AG04450 (cell line): ENCODE data around the gene PPDPF. TPM values are rescaled to one million over a fixed set of nuclear protein-coding genes. Genes with fewer than 3 reads are reported as not detected.
"Not testable (repeated sequence)": the region's sequence is repeated elsewhere in the genome, so short reads cannot be mapped to it uniquely, and the experiment has no call there.

Experiments
- CTCF ChIA-PET: fragments of 300-600, 350-600 bp; formaldehyde crosslinking; extraction: SDS; loops from one replicate; lab custom pipeline; 2022; ENCODE audit warnings: antibody characterized with exemption, inconsistent platforms; lab: Charles Lee
- POLR2A ChIA-PET: fragments of 350-600 bp; formaldehyde crosslinking; extraction: SDS; loops from one replicate; lab custom pipeline; 2021; ENCODE audit warnings: antibody characterized with exemption, inconsistent platforms; lab: Yijun Ruan, JAX
- DNase-seq: peaks from one replicate; pipeline ENCODE4 v3.0.0-alpha.2; 2011; ENCODE audit warnings: low read depth, low spot score
- H3K27ac ChIP-seq: one replicate; pipeline ENCODE4 v1.5.1; 2012; ENCODE audit warnings: low read depth, low read length, control low read depth
- H3K27me3 ChIP-seq: one replicate; pipeline ENCODE4 v1.6.0; 2012; ENCODE audit warnings: low read length; ENCODE audit not compliant: control insufficient read depth, insufficient read depth
- H3K4me3 ChIP-seq: 2 replicates; pipeline ENCODE4 v1.5.1; 2011; ENCODE audit warnings: mild to moderate bottlenecking, low read depth, low read length, control low read depth
- H3K9me3 ChIP-seq: 2 replicates; pipeline ENCODE4 v1.5.1; 2012; ENCODE audit warnings: low read length; ENCODE audit not compliant: control insufficient read depth, insufficient read depth
- polyA plus RNA-seq: library from polyadenylated mRNA; depleted of rRNA; stranded (reverse); fragments of >200 nt; gene quantifications from 2 replicates; pipeline ENCODE4 v1.2.3, GENCODE V29; 2011
- TF ChIP-seq, protein P1 (sequence below): IDR thresholded peaks from 2 replicates; pipeline ENCODE4 v1.5.1; 2011; ENCODE audit warnings: low read depth, low read length, control low read depth, inconsistent platforms

Gene PPDPF
- polyA plus RNA-seq, 1 experiment = 13.5 TPM

DNA sequence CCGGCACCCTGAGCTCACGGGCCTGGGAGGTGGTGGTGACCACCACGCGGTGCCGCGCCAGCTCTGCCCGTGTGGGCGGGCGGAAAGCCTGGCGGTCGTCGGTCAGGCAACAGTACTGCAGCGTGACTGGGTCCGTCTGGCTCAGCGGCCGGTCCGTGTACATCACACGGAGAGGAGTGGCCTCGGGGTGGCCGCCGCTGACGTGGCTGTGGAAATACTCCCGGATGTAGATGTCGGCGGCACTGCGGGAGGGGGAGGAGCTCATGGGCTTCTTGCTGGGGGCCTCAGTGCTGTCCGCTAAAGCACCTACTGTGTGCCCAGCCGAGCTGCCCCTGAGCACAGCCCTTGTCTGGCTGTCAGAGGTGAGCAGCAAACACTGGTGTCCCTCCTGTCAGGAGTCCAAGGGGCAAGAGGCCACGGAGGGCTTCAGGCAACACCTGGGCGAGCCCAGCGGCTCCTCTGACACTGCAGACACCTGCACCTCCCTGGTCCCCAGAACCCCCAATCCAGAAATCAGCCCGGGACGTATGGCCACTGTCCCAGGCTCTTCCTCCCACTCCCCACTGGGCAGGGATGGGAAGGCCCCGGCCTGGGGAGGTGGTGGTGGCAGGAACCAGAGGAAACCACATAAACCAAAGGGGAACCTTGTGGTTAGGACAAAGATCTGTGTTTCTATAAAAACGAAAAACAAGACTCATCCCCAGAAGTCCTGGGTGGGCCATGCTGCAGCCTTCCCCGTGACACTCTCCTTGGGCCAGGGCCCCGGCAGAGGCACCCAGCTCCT is 47.0 kb downstream of the PPDPF start:
- TF ChIP-seq, protein P1, sequence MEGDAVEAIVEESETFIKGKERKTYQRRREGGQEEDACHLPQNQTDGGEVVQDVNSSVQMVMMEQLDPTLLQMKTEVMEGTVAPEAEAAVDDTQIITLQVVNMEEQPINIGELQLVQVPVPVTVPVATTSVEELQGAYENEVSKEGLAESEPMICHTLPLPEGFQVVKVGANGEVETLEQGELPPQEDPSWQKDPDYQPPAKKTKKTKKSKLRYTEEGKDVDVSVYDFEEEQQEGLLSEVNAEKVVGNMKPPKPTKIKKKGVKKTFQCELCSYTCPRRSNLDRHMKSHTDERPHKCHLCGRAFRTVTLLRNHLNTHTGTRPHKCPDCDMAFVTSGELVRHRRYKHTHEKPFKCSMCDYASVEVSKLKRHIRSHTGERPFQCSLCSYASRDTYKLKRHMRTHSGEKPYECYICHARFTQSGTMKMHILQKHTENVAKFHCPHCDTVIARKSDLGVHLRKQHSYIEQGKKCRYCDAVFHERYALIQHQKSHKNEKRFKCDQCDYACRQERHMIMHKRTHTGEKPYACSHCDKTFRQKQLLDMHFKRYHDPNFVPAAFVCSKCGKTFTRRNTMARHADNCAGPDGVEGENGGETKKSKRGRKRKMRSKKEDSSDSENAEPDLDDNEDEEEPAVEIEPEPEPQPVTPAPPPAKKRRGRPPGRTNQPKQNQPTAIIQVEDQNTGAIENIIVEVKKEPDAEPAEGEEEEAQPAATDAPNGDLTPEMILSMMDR = no peak
- Histone ChIP-seq H3K27me3 (no peaks in the 10 kb centered on the region), H3K9me3 (no peaks in the 10 kb centered on the region; the same call in 1 of the 2 replicates), H3K27ac (no peak overlapping the region), H3K4me3 (no peak overlapping the region)
- CTCF ChIA-PET = no interaction called here
- no peak for DNase-seq
- POLR2A ChIA-PET = no interaction called here

DNA sequence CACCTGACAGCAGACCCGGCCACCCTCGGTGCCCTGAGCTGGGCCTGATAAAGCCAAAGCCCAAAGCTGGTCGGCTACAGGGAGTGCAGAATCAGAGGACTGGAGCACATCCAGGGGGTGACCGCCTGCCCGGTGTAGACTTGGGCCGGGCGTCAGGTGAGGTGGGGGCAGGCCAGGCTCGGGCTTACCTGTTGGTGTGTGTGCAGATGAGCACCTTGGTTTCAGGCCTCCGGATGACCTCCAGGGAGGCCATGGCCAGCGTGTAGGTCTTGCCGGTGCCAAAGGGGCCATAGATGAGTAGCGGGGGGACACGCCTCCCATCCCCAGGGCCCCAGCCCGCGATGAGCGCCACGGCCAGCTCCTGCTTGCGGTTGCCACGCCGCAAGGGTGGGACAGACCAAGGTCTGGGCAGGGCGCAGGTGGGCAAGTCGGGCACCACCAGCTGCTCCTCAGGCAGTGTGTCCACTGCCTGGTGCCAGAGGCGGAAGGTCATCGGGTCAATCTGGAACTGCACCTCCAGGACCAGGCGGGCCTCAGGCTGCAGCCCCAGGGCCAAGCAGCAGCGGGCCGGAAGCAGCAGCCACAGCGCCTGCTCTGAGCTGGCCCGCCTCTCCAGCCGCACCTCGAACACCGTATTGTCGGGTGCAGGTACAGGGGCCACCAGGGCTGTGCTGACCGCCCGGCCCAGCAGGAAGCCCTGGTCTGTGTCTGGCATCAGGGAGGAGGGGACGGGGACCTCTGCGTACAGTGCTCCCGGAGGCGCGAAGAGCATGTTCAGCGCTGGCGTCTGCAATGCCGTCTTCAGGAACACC is 47.8 kb downstream of the PPDPF start:
- POLR2A ChIA-PET = no interaction called here
- no peaks in the 10 kb centered on the region for H3K27me3 ChIP-seq
- no peak overlapping the region for H3K27ac ChIP-seq
- no peak overlapping the region for H3K4me3 ChIP-seq
- DNase-seq = no peak
- TF ChIP-seq, protein P1 = no peak
- H3K9me3 ChIP-seq = no peaks in the 10 kb centered on the region; the same call in 1 of the 2 replicates
- CTCF ChIA-PET = no interaction called here

DNA sequence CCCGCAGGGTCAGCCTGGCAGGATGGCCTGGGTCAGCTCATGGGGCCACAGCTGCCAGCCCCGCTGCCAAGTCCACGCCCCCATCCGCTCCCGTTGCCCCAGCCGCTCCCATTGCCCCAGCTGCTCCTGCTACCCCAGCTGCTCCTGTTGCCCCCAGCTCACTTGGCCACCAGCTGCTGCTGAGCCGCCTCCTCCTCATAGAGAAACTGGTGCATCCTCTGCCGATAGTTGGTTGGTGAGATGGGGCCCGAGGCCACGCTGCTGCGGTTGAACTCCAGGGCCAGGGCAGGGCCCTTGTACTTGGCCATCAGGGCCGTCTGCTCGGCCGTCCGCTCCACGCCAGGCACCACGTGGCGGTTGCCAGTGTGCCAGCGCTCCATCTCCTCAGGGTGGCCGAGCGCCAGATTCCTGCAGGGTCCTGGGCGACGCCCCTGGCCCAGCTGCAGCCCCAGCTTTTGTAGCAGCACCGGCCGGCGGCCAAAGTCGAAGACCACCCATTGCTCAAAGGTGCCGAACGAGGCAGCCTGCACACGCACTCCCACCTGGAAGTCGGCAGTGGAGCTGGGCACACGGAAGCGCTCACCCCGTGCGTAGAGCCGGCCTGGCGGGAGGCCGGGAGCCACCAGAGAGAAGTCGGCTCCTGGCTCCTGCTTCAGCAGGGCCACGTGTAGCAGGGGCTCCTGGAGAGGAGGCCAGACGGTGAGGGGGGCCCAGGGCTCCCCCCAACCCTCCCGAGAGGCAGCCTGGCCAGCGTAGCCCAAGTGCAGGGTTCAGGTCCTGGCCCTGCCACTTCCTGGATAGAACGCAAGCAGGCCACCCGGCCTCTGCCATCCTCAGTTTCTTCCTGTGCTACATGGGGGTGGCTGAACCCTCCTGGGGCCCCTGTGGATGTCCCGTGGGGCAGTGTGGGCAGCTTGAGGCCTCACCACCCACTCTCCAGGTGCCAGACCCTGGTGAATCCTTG is 48.7 kb downstream of the PPDPF start:
- no peak for DNase-seq
- CTCF ChIA-PET = no interaction called here

DNA sequence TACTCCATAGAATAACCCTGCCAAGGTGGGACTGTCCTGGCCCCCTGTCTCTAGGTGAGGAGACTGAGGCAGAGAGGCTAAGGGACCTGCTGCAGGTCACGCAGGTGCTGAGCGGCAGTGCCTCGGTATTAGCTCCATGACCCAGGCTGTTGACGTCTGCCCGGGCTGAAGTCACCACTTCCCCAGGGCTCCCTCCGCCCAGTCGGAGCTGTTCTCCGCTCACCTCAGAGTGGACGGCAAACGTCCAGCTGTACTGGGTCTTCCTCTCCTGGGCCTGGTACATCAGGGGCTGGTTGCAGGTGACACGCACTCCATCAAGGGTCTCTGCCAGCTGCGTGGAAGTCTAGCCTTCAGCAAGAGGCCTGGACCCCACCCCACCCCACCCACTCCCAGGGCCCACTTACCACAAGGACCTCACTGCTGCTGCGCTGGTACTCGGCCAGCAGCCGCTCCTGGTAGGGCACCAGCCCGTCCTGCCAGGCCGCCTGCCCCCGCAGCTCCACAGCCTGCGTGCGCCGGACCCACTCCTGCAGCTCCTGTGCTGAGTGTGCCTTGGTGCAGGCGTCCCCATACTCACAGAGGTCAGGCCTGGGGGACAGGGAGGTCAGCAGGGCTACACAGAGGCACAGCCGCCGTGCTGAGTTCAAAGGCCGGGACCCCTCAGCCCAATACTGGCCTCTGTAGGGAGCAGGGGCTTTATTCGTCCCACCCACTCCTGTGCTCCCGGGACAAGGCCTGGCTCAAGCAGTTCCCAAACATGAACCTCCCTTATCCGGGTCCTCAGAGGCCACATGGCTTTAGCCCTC is 49.9 kb downstream of the PPDPF start:
- Histone ChIP-seq H3K9me3 (no peaks in the 10 kb centered on the region; the same call in 1 of the 2 replicates), H3K27ac (no peak overlapping the region), H3K27me3 (no peaks in the 10 kb centered on the region), H3K4me3 (no peak overlapping the region)
- ChIA-PET CTCF (no interaction called here), POLR2A (no interaction called here)
- no peak for DNase-seq
- TF ChIP-seq, protein P1 = no peak

More for the DNA sequence above, 48.7 kb downstream of the PPDPF start:
- TF ChIP-seq, protein P1 = no peak
- no peaks in the 10 kb centered on the region for H3K27me3 ChIP-seq
- POLR2A ChIA-PET = no interaction called here
- H3K9me3 ChIP-seq = no peaks in the 10 kb centered on the region; the same call in 1 of the 2 replicates
- no peak overlapping the region for H3K27ac ChIP-seq
- no peak overlapping the region for H3K4me3 ChIP-seq

DNA sequence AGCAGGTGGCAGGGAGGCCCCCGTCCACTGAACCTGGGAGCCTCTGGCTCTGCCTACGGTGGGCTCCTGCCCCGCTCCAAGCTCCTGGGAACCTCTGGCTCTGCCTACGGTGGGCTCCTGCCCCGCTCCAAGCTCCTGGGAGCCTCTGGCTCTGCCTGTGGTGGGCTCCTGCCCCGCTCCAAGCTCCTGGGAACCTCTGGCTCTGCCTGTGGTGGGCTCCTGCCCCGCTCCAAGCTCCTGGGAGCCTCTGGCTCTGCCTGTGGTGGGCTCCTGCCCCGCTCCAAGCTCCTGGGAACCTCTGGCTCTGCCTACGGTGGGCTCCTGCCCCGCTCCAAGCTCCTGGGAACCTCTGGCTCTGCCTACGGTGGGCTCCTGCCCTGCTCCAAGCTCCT is 50.5 kb downstream of the PPDPF start:
- H3K27ac ChIP-seq, CTCF ChIA-PET, H3K27me3 ChIP-seq, H3K9me3 ChIP-seq, H3K4me3 ChIP-seq, DNase-seq: not testable (repeated sequence)
- POLR2A ChIA-PET = interaction anchor here (0.7 kb wide), 1 partner anchor 110 kb away, joined by 4 read pairs; no protein-coding TSS in a partner anchor
